H1 (cell line): Measurements from ENCODE around the gene DCDC1. TPM values are rescaled to one million over a fixed set of nuclear protein-coding genes. Genes with fewer than 3 reads are reported as not detected.

ENCODE experiments used
- CTCF ChIA-PET: fragments of 300-600 bp; sonication (Branson Sonifier 250); formaldehyde crosslinking; loops from one replicate; lab custom pipeline; 2021; ENCODE audit not compliant: partially characterized antibody; lab: Charles Lee
- POLR2A ChIA-PET: fragments of 300-600 bp; sonication (Branson Sonifier 250); formaldehyde crosslinking; loops from one replicate; lab custom pipeline; 2021; ENCODE audit warnings: inconsistent platforms; ENCODE audit not compliant: partially characterized antibody; lab: Charles Lee
- DNase-seq, 2 experiments: peaks; one replicate each; pipeline versions ENCODE4 v3.0.0 to v3.0.0-alpha.2; 2010 to 2022; ENCODE audit warnings: low spot score in 2 of 2, low read depth in 1 of 2, mixed read lengths in 1 of 2
- FAIRE-seq: peaks from 2 replicates; lab custom pipeline; 2011; peaks lifted over from hg19 to GRCh38; lab: Jason Lieb, UNC
- H2AFZ ChIP-seq: 2 replicates; pipeline ENCODE4 v1.8.1; 2012; ENCODE audit warnings: low read length, inconsistent platforms
- H2AK5ac ChIP-seq: 2 replicates; pipeline ENCODE4 v1.6.1; 2013; ENCODE audit warnings: low read depth, low read length
- H2BK120ac ChIP-seq: replicated peaks from 2 replicates; pipeline ENCODE3; 2013; ENCODE audit warnings: low read depth, low read length, inconsistent platforms
- H2BK12ac ChIP-seq: 2 replicates; pipeline ENCODE4 v1.6.1; 2013; ENCODE audit warnings: low read depth, low read length
- H2BK15ac ChIP-seq: 2 replicates; pipeline ENCODE4 v1.6.1; 2013; ENCODE audit warnings: low read length
- H2BK20ac ChIP-seq: 2 replicates; pipeline ENCODE4 v1.6.1; 2013; ENCODE audit warnings: low read length
- H2BK5ac ChIP-seq: 2 replicates; pipeline ENCODE4 v1.6.1; 2013; ENCODE audit warnings: low read depth, low read length
- H3K14ac ChIP-seq: 2 replicates; pipeline ENCODE4 v1.6.1; 2013; ENCODE audit warnings: inconsistent platforms; ENCODE audit not compliant: insufficient read length
- H3K18ac ChIP-seq: 2 replicates; pipeline ENCODE4 v1.6.1; 2013; ENCODE audit warnings: low read length; ENCODE audit errors: extremely low read depth
- H3K23ac ChIP-seq: 2 replicates; pipeline ENCODE4 v1.6.1; 2013; ENCODE audit warnings: inconsistent platforms; ENCODE audit not compliant: insufficient read length
- H3K23me2 ChIP-seq: 2 replicates; pipeline ENCODE4 v1.6.1; 2013; ENCODE audit warnings: low read depth, low read length
- H3K27ac ChIP-seq: 2 replicates; pipeline ENCODE4 v1.6.1; 2011; ENCODE audit warnings: low read depth, low read length, inconsistent platforms
- H3K27me3 ChIP-seq, 4 experiments: replicated peaks in 1 of 4; 1 replicate in 1 of 4; 2 replicates in 3 of 4; pipeline versions ENCODE4 v1.6.1 to v1.8.1; 2011 to 2013; ENCODE audit warnings: low read length in 3 of 4, mild to moderate bottlenecking in 3 of 4, inconsistent platforms in 2 of 4, mixed read lengths in 2 of 4, moderate library complexity in 1 of 4; ENCODE audit not compliant: control insufficient read depth in 3 of 4, insufficient read depth in 3 of 4; ENCODE audit errors: extremely low read depth in 1 of 4
- H3K36me3 ChIP-seq, 4 experiments: 2 replicates each; pipeline versions ENCODE4 v1.6.1 to v1.8.1; 2011 to 2013; ENCODE audit warnings: mild to moderate bottlenecking in 4 of 4, low read length in 3 of 4, moderate library complexity in 2 of 4, control low read depth in 1 of 4, inconsistent platforms in 1 of 4; ENCODE audit not compliant: insufficient read depth in 4 of 4, control insufficient read depth in 2 of 4
- H3K4ac ChIP-seq: replicated peaks from 2 replicates; pipeline ENCODE3; 2013; ENCODE audit warnings: low read length, low read depth, mixed read lengths, inconsistent platforms; ENCODE audit not compliant: insufficient read length
- H3K4me1 ChIP-seq, 4 experiments: replicated peaks in 1 of 4; 1 replicate in 1 of 4; 2 replicates in 3 of 4; pipeline versions ENCODE4 v1.6.1 to v1.8.1; 2011 to 2013; ENCODE audit warnings: low read length in 3 of 4, inconsistent platforms in 2 of 4, mixed read lengths in 1 of 4; ENCODE audit not compliant: insufficient read depth in 4 of 4, control insufficient read depth in 3 of 4
- H3K4me2 ChIP-seq, 2 experiments: 2 replicates each; pipeline versions ENCODE4 v1.6.1 to v1.8.1; 2011 to 2013; ENCODE audit warnings: low read depth in 2 of 2, low read length in 2 of 2, control low read depth in 1 of 2, inconsistent platforms in 1 of 2, mild to moderate bottlenecking in 1 of 2; ENCODE audit not compliant: insufficient read depth in 1 of 2
- H3K4me3 ChIP-seq, 4 experiments: fragments of 200-600, 300-600 bp in 1 of 4; sonication (generic), shearing (Covaris generic), sonication (Bioruptor Twin) in 1 of 4; 2 replicates each; pipeline versions ENCODE4 v1.5.1 to v1.8.1; 2011 to 2016; ENCODE audit warnings: low read length in 4 of 4, low read depth in 3 of 4, control low read depth in 2 of 4, inconsistent platforms in 2 of 4, mild to moderate bottlenecking in 2 of 4, mixed read lengths in 1 of 4, moderate library complexity in 1 of 4; ENCODE audit not compliant: insufficient read depth in 2 of 4; ENCODE audit errors: extremely low read depth in 1 of 4
- H3K56ac ChIP-seq: replicated peaks from 2 replicates; pipeline ENCODE3; 2013; ENCODE audit warnings: low read depth, mild to moderate bottlenecking, mixed read lengths, low read length, inconsistent platforms; ENCODE audit not compliant: insufficient read length
- H3K79me1 ChIP-seq: 2 replicates; pipeline ENCODE4 v1.6.1; 2013; ENCODE audit warnings: low read depth, low read length, control low read depth
- H3K79me2 ChIP-seq, 2 experiments: 2 replicates each; pipeline versions ENCODE4 v1.6.1 to v1.8.1; 2012 to 2013; ENCODE audit warnings: low read length in 2 of 2, mild to moderate bottlenecking in 2 of 2, inconsistent platforms in 1 of 2; ENCODE audit not compliant: insufficient read depth in 2 of 2, control insufficient read depth in 1 of 2
- H3K9ac ChIP-seq, 4 experiments: replicated peaks in 1 of 4; 1 replicate in 1 of 4; 2 replicates in 3 of 4; pipeline versions ENCODE4 v1.6.1 to v1.8.1; 2011 to 2013; ENCODE audit warnings: low read depth in 3 of 4, low read length in 3 of 4, control low read depth in 2 of 4, mild to moderate bottlenecking in 2 of 4, moderate library complexity in 2 of 4, inconsistent platforms in 1 of 4; ENCODE audit errors: extremely low read depth in 1 of 4
- H3K9me3 ChIP-seq, 2 experiments: 2 replicates each; pipeline versions ENCODE4 v1.6.1 to v1.8.1; 2012 to 2013; ENCODE audit warnings: mild to moderate bottlenecking in 2 of 2, moderate library complexity in 2 of 2, control low read depth in 1 of 2, inconsistent platforms in 1 of 2, low read depth in 1 of 2, low read length in 1 of 2, mixed read lengths in 1 of 2; ENCODE audit not compliant: insufficient read depth in 2 of 2
- H4K20me1 ChIP-seq, 2 experiments: replicated peaks in 1 of 2; 2 replicates each; pipeline versions ENCODE3 to v1.8.1; 2011 to 2013; ENCODE audit warnings: inconsistent platforms in 2 of 2, low read length in 2 of 2, mild to moderate bottlenecking in 1 of 2; ENCODE audit not compliant: insufficient read depth in 2 of 2, control insufficient read depth in 1 of 2
- H4K5ac ChIP-seq: 2 replicates; pipeline ENCODE4 v1.6.1; 2013; ENCODE audit warnings: low read length, low read depth, mixed read lengths, inconsistent platforms; ENCODE audit not compliant: insufficient read length
- H4K8ac ChIP-seq: 2 replicates; pipeline ENCODE4 v1.8.0; 2013; ENCODE audit warnings: mild to moderate bottlenecking, moderate library complexity, low read length, inconsistent platforms; ENCODE audit not compliant: insufficient read depth; ENCODE audit errors: extremely low read depth
- H4K91ac ChIP-seq: replicated peaks from 2 replicates; pipeline ENCODE3; 2013; ENCODE audit warnings: low read length, mixed read lengths, inconsistent platforms; ENCODE audit not compliant: insufficient read length
- FOSL1 ChIP-seq: IDR thresholded peaks from 2 replicates; pipeline ENCODE4 v1.6.1; 2011; ENCODE audit warnings: mild to moderate bottlenecking, low read depth, low read length, moderate library complexity; ENCODE audit not compliant: insufficient read depth
- JUND ChIP-seq: IDR thresholded peaks from 2 replicates; pipeline ENCODE4 v1.6.1; 2011; ENCODE audit warnings: mild to moderate bottlenecking, improper control_type of control experiment, low read length
- RAD21 ChIP-seq, 2 experiments: IDR thresholded peaks in 1 of 2; conservative IDR thresholded peaks in 1 of 2; 2 replicates each; pipeline ENCODE4 v1.6.1; 2011; ENCODE audit warnings: low read depth in 2 of 2, low read length in 2 of 2, improper control_type of control experiment in 1 of 2, inconsistent platforms in 1 of 2, mild to moderate bottlenecking in 1 of 2, moderate library complexity in 1 of 2
- SP1 ChIP-seq: IDR thresholded peaks from 2 replicates; pipeline ENCODE4 v1.6.1; 2011; ENCODE audit warnings: low read depth, low read length
- WGBS, 2 experiments: shearing (Covaris generic) in 1 of 2; methylation state at CpG; one replicate each; pipeline versions ENCODE4 v1.1.6 to v1.1.7; 2013 to 2015; ENCODE audit warnings: low lambda C conversion rate in 2 of 2, mixed read lengths in 2 of 2, inconsistent platforms in 1 of 2, low coverage in 1 of 2, missing lambda C conversion rate in 1 of 2; ENCODE audit not compliant: insufficient replicate concordance in 2 of 2, insufficient coverage in 1 of 2, insufficient read length in 1 of 2; ENCODE audit errors: extremely low coverage in 1 of 2, missing lambda C conversion rate in 1 of 2; 5-methylcytosine and 5-hydroxymethylcytosine counted together
- polyA plus RNA-seq, 7 experiments: library from polyadenylated mRNA; depleted of rRNA in 3 of 7; stranded (reverse) in 5 of 7; unstranded in 2 of 7; fragments of >200 nt in 5 of 7; fragments of 200-250 nt in 2 of 7; gene quantifications; 1 replicate in 5 of 7; 2 replicates in 1 of 7; 4 replicates in 1 of 7; pipeline versions ENCODE4 v1.2.1 to v1.2.3, GENCODE V29; 2011 to 2013; ENCODE audit warnings: missing spikeins in 2 of 7, mixed read lengths in 2 of 7
- total RNA-seq: library from RNA; stranded (reverse); fragmentation: NEBNext Ultra II Directional; extraction: Animal tissue kit (Norgen Biotek cat#: 25700); gene quantifications from 2 replicates; pipeline ENCODE4 v1.2.1, GENCODE V29; 2021
- TF ChIP-seq, protein P1 (sequence below), 3 experiments: IDR thresholded peaks; 1 replicate in 2 of 3; 2 replicates in 1 of 3; pipeline versions ENCODE4 v1.5.1 to v1.6.1; 2011; ENCODE audit warnings: low read length in 3 of 3, mild to moderate bottlenecking in 3 of 3, inconsistent platforms in 2 of 3, low read depth in 1 of 3, moderate library complexity in 1 of 3; ENCODE audit not compliant: insufficient read depth in 1 of 3; ENCODE audit errors: control extremely low read depth in 1 of 3

Gene DCDC1
- total and polyA plus RNA-seq, 2 of the 8 experiments (the other 6 are each of a cell fraction or from before 2014, with no cell fraction given), result 0.15 to 0.56 TPM

DNA sequence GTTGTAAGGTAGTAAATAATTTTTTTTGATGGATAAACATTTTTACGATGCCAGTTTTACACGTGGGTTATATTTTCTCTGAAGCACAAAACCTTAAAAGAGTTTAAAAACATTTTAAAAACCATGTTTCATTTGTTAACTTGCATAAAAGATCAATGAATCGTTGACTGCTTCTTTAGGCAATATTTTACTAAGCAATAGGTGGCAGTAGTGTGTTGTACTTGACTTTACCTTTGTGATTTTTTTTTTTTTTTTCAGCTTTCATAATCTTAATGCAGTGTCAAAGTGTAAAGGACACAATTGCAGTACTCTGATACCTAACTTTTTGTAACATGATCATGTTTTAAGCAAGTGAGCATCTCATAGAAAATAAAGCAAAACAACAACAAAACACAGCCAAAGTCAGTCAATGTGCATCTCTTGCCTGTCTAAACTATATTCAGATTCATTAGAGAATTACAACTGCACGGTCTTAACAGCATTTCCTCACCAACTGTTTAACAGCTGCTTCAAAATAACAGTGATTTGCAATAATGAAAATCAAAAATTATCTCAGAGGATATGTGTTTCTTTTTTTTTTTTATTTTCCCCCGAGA is 27.8 kb upstream of the DCDC1 start:
- no peak overlapping the region for H3K4me2 ChIP-seq
- H4K20me1 ChIP-seq, result no peaks in the 10 kb centered on the region
- H3K9me3 ChIP-seq, result peaks cover 0 to 2% of the 10 kb centered on the region in 2 experiments; a peak in 1 of 4 replicates
- DNase-seq (no peak), FAIRE-seq (no peak)
- H2BK12ac ChIP-seq, result no peak overlapping the region
- no peak overlapping the region for H2BK120ac ChIP-seq
- no peak overlapping the region for H4K91ac ChIP-seq
- H4K5ac ChIP-seq, result no peak overlapping the region
- no peak overlapping the region for H3K4ac ChIP-seq
- no peak overlapping the region for H2AK5ac ChIP-seq
- no peak overlapping the region for H3K4me3 ChIP-seq
- no peak overlapping the region for H4K8ac ChIP-seq
- no peak overlapping the region for H2BK15ac ChIP-seq
- H2AFZ ChIP-seq, result no peak overlapping the region
- peaks cover 0 to 7% (median 0%) of the 10 kb centered on the region in 4 experiments; a peak in 2 of 8 replicates for H3K36me3 ChIP-seq
- no peak overlapping the region for H3K9ac ChIP-seq
- no peak overlapping the region for H2BK20ac ChIP-seq
- H3K23me2 ChIP-seq, result no peaks in the 10 kb centered on the region
- H3K27ac ChIP-seq, result no peak overlapping the region
- H3K79me1 ChIP-seq, result no peaks in the 10 kb centered on the region
- H3K56ac ChIP-seq, result no peak overlapping the region
- TF ChIP-seq JUND (no peak), RAD21 (IDR thresholded peaks at IDR 0.05 in 1 of 2, conservative IDR thresholded peaks at IDR 0.05 in 1 of 2; ENCODE audit: low read depth in 2 of 2, low read length in 2 of 2) (peak in 1 of 2 experiments; percentile 78), SP1 (no peak), FOSL1 (no peak)
- TF ChIP-seq, protein P1, sequence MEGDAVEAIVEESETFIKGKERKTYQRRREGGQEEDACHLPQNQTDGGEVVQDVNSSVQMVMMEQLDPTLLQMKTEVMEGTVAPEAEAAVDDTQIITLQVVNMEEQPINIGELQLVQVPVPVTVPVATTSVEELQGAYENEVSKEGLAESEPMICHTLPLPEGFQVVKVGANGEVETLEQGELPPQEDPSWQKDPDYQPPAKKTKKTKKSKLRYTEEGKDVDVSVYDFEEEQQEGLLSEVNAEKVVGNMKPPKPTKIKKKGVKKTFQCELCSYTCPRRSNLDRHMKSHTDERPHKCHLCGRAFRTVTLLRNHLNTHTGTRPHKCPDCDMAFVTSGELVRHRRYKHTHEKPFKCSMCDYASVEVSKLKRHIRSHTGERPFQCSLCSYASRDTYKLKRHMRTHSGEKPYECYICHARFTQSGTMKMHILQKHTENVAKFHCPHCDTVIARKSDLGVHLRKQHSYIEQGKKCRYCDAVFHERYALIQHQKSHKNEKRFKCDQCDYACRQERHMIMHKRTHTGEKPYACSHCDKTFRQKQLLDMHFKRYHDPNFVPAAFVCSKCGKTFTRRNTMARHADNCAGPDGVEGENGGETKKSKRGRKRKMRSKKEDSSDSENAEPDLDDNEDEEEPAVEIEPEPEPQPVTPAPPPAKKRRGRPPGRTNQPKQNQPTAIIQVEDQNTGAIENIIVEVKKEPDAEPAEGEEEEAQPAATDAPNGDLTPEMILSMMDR (IDR thresholded peaks at IDR 0.05; ENCODE audit: control extremely low read depth in 1 of 3, insufficient read depth in 1 of 3, low read depth in 1 of 3, low read length in 3 of 3), result peak in 2 of 3 experiments; percentile 42 to 62; a peak in 2 of 4 replicates
- WGBS, 2 experiments, result 58% methylated on average over 5 of the region's 5 CpGs; no CpG with 5 or more reads in 1 of the 2 experiments
- H3K18ac ChIP-seq, result no peak overlapping the region
- CTCF ChIA-PET, result interaction anchor here (0.6 to 2.6 kb wide), 16 partner anchors 10 to 779 kb away, joined by 3 to 11 read pairs (median 4); no protein-coding TSS in a partner anchor
- H3K4me1 ChIP-seq, result no peaks in the 10 kb centered on the region
- H3K23ac ChIP-seq, result no peak overlapping the region
- no peak overlapping the region for H2BK5ac ChIP-seq
- no peak overlapping the region for H3K14ac ChIP-seq
- POLR2A ChIA-PET, result no interaction called here
- no peaks in the 10 kb centered on the region for H3K79me2 ChIP-seq
- no peaks in the 10 kb centered on the region for H3K27me3 ChIP-seq
